H1 (cell line): ENCODE data around the gene ANKRD31.

Experiments
- CEBPB ChIP-seq: IDR thresholded peaks from 2 replicates; pipeline ENCODE4 v1.6.1; 2012; ENCODE audit warnings: low read depth, low read length
- EGR1 ChIP-seq: IDR thresholded peaks from 2 replicates; pipeline ENCODE4 v1.6.1; 2011; ENCODE audit warnings: low read depth, low read length, borderline replicate concordance
- EZH2 ChIP-seq: fragments of 200-600 bp; sonication (generic); IDR thresholded peaks from 2 replicates; pipeline ENCODE4 v1.7.1; 2012; ENCODE audit warnings: low read depth, mild to moderate bottlenecking, moderate library complexity, low read length, inconsistent platforms; ENCODE audit not compliant: severe bottlenecking
- GABPA ChIP-seq: IDR thresholded peaks from 2 replicates; pipeline ENCODE4 v1.6.1; 2011; ENCODE audit warnings: mild to moderate bottlenecking, low read length, moderate library complexity, borderline replicate concordance; ENCODE audit not compliant: insufficient read depth
- MAFK ChIP-seq: IDR thresholded peaks from 2 replicates; pipeline ENCODE4 v1.6.1; 2012; ENCODE audit warnings: low read depth, mild to moderate bottlenecking, improper control_type of control experiment, low read length
- PHF8 ChIP-seq: fragments of 200-600 bp; sonication (generic); conservative IDR thresholded peaks from 2 replicates; pipeline ENCODE4 v1.7.1; 2012; ENCODE audit warnings: low read depth, mild to moderate bottlenecking, inconsistent platforms, low read length, moderate library complexity
- POLR2A ChIP-seq, 2 experiments: IDR thresholded peaks; 1 replicate in 1 of 2; 2 replicates in 1 of 2; pipeline ENCODE4 v1.6.1; 2011; ENCODE audit warnings: low read depth in 2 of 2, low read length in 2 of 2, mild to moderate bottlenecking in 2 of 2; ENCODE audit errors: control extremely low read depth in 1 of 2
- RFX5 ChIP-seq: IDR thresholded peaks from 2 replicates; pipeline ENCODE4 v1.6.1; 2011; ENCODE audit warnings: low read depth, low read length, improper control_type of control experiment, borderline replicate concordance
- SIN3A ChIP-seq, 2 experiments: IDR thresholded peaks in 1 of 2; conservative IDR thresholded peaks in 1 of 2; 2 replicates each; pipeline ENCODE4 v1.6.1; 2011 to 2012; ENCODE audit warnings: low read length in 2 of 2, improper control_type of control experiment in 1 of 2, low read depth in 1 of 2, mild to moderate bottlenecking in 1 of 2
- TAF1 ChIP-seq: IDR thresholded peaks from 2 replicates; pipeline ENCODE4 v1.6.1; 2011; ENCODE audit warnings: mild to moderate bottlenecking, low read depth, low read length
- TF ChIP-seq, protein P1 (sequence below), 3 experiments: IDR thresholded peaks; 1 replicate in 2 of 3; 2 replicates in 1 of 3; pipeline versions ENCODE4 v1.5.1 to v1.6.1; 2011; ENCODE audit warnings: low read length in 3 of 3, mild to moderate bottlenecking in 3 of 3, inconsistent platforms in 2 of 3, low read depth in 1 of 3, moderate library complexity in 1 of 3; ENCODE audit not compliant: insufficient read depth in 1 of 3; ENCODE audit errors: control extremely low read depth in 1 of 3

DNA sequence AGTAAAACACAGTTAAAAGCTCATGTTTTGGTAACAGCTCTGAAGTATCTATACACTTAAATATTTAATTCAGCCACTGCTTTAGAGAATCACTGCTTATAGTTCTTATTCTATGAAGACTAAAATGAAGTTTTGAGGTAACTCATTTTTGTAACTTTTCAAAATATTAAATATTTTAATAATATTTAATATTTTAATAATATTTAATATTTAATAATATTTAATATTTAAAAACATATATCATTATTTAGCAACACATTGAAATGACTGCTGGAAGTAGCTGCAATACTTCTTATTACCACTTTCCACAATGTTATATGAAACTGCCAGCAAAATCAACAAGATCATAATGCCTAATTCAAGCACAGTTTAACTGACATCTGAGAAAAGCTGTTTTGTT is 165.6 kb downstream of the ANKRD31 start:
- TF ChIP-seq, protein P1, sequence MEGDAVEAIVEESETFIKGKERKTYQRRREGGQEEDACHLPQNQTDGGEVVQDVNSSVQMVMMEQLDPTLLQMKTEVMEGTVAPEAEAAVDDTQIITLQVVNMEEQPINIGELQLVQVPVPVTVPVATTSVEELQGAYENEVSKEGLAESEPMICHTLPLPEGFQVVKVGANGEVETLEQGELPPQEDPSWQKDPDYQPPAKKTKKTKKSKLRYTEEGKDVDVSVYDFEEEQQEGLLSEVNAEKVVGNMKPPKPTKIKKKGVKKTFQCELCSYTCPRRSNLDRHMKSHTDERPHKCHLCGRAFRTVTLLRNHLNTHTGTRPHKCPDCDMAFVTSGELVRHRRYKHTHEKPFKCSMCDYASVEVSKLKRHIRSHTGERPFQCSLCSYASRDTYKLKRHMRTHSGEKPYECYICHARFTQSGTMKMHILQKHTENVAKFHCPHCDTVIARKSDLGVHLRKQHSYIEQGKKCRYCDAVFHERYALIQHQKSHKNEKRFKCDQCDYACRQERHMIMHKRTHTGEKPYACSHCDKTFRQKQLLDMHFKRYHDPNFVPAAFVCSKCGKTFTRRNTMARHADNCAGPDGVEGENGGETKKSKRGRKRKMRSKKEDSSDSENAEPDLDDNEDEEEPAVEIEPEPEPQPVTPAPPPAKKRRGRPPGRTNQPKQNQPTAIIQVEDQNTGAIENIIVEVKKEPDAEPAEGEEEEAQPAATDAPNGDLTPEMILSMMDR (IDR thresholded peaks at IDR 0.05; ENCODE audit: control extremely low read depth in 1 of 3, insufficient read depth in 1 of 3, low read depth in 1 of 3, low read length in 3 of 3), result no peak
- TF ChIP-seq RFX5 (no peak), GABPA (no peak), SIN3A (conservative IDR thresholded peaks at IDR 0.05 in 1 of 2, IDR thresholded peaks at IDR 0.05 in 1 of 2; ENCODE audit: low read depth in 1 of 2, low read length in 2 of 2) (no peak), TAF1 (no peak), PHF8 (no peak), MAFK (no peak), EGR1 (no peak), CEBPB (no peak), POLR2A (IDR thresholded peaks at IDR 0.05; ENCODE audit: control extremely low read depth in 1 of 2, low read depth in 2 of 2, low read length in 2 of 2) (no peak), EZH2 (no peak)
